CD4-positive, alpha-beta T cell (primary cell): Measurements from ENCODE around the gene OR2H2. TPM values are rescaled to one million over a fixed set of nuclear protein-coding genes. Genes with fewer than 3 reads are reported as not detected.

Source experiments
- ATAC-seq: fragments of 200-7000 bp; cut with Tn5 transposase; one replicate; pipeline ENCODE4 v1.10.0; 2022; ENCODE audit warnings: mild to moderate bottlenecking; ENCODE audit not compliant: poor library complexity
- CTCF ChIA-PET: fragments of 350-600 bp; sonication (Branson Sonifier 250); formaldehyde crosslinking; loops from one replicate; lab custom pipeline; 2021; ENCODE audit warnings: antibody characterized with exemption, inconsistent platforms; lab: Charles Lee
- POLR2A ChIA-PET: fragments of 350-600 bp; sonication (Branson Sonifier 250); formaldehyde crosslinking; loops from one replicate; lab custom pipeline; 2021; ENCODE audit warnings: antibody characterized with exemption, inconsistent platforms; lab: Charles Lee
- DNase-seq, 14 experiments: peaks; one replicate each; pipeline ENCODE4 v3.0.0-alpha.2; 2013 to 2020; ENCODE audit warnings: mixed read lengths in 2 of 14
- H3K27ac ChIP-seq, 2 donors: one replicate each; pipeline versions ENCODE4 v1.5.1 to v1.7.0; 2013; ENCODE audit warnings: low read length in 2 of 2, low read depth in 1 of 2, mild to moderate bottlenecking in 1 of 2
- H3K27me3 ChIP-seq, 2 experiments: 1 replicate in 1 of 2; 2 replicates in 1 of 2; pipeline versions ENCODE4 v1.6.1 to v1.7.0; 2013; ENCODE audit warnings: low read length in 2 of 2, control low read depth in 1 of 2, mild to moderate bottlenecking in 1 of 2, moderate library complexity in 1 of 2; ENCODE audit not compliant: insufficient read depth in 2 of 2, control insufficient read depth in 1 of 2
- H3K36me3 ChIP-seq: one replicate; pipeline ENCODE4 v1.6.1; 2013; ENCODE audit warnings: low read length, control low read depth; ENCODE audit not compliant: insufficient read depth
- H3K4me1 ChIP-seq: one replicate; pipeline ENCODE4 v1.6.1; 2013; ENCODE audit warnings: low read length, control low read depth; ENCODE audit not compliant: insufficient read depth
- H3K4me3 ChIP-seq: one replicate; pipeline ENCODE4 v1.5.1; 2013; ENCODE audit warnings: mild to moderate bottlenecking, low read length, moderate library complexity
- H3K9me3 ChIP-seq, 2 experiments: 1 replicate in 1 of 2; 2 replicates in 1 of 2; pipeline versions ENCODE4 v1.6.1 to v1.7.0; 2013; ENCODE audit warnings: low read length in 2 of 2, mild to moderate bottlenecking in 2 of 2, control low read depth in 1 of 2, moderate library complexity in 1 of 2; ENCODE audit not compliant: control insufficient read depth in 1 of 2, insufficient read depth in 1 of 2
- H3K27ac Mint-ChIP-seq: one replicate; pipeline ENCODE4 v1.8.0; 2020; ENCODE audit warnings: mixed read lengths
- H3K27me3 Mint-ChIP-seq: one replicate; pipeline ENCODE4 v1.8.0; 2021; ENCODE audit warnings: mixed read lengths
- H3K36me3 Mint-ChIP-seq: one replicate; pipeline ENCODE4 v1.8.0; 2021; ENCODE audit warnings: low read depth, mixed read lengths
- H3K4me1 Mint-ChIP-seq: one replicate; pipeline ENCODE4 v1.8.0; 2021; ENCODE audit warnings: low read depth, mixed read lengths
- H3K4me3 Mint-ChIP-seq: one replicate; pipeline ENCODE4 v1.8.0; 2020; ENCODE audit warnings: mild to moderate bottlenecking, mixed read lengths
- H3K9me3 Mint-ChIP-seq: one replicate; pipeline ENCODE4 v1.8.0; 2020; ENCODE audit warnings: mixed read lengths
- intact Hi-C, 2 experiments: fragments of 100-400 bp; cut with DNase I in 1 of 2; cut with micrococcal nuclease in 1 of 2; formaldehyde crosslinking; loops; one replicate each; pipeline versions ENCODE4 v1.15.1 to v1.9.0; 2023 to 2025; cut with DNase I, micrococcal nuclease
- total RNA-seq, 174 experiments: library from RNA in 2 of 174; stranded (reverse) in 2 of 174; gene quantifications; one replicate each; pipeline ENCODE4 v1.2.3 and lab custom pipeline; 2021 to 2026
- TF ChIP-seq, protein P1 (sequence below): fragments of 200-600 bp; IDR thresholded peaks from one replicate; pipeline ENCODE4 v1.8.0; 2022; ENCODE audit warnings: antibody characterized with exemption, mild to moderate bottlenecking

OR2H2 gene
- total RNA-seq, 2 experiments from 2014 or later, result not detected

DNA sequence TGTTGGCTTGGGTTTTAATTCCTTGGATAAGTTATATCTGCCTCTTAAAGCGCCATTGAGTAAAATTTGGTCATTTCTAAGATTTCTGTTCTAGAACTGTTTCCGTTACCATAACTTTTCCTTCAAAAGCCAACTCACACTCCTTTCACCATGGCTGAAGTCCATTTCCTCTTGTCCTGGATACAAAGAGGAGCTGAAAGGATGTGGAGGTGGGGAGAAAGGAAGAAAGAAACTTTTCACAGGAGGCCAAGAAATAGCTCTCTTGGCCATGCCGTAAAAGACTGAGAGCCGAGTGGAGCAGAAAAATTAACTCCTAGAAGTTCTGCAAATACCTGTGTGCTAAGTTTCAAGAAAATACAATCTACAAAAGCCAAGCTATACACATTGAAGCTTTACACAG is 26.5 kb downstream of the OR2H2 start:
- no peak overlapping the region for H3K4me3 Mint-ChIP-seq
- DNase-seq, result no peak
- intact Hi-C loops, result no loop called here
- H3K9me3 Mint-ChIP-seq, result no peaks in the 10 kb centered on the region
- no peaks in the 10 kb centered on the region for H3K27me3 Mint-ChIP-seq
- Histone ChIP-seq H3K4me1 (no peaks in the 10 kb centered on the region), H3K4me3 (no peak overlapping the region), H3K27ac (no peak overlapping the region), H3K36me3 (peaks cover 51% of the 10 kb centered on the region), H3K9me3 (no peaks in the 10 kb centered on the region), H3K27me3 (no peaks in the 10 kb centered on the region)
- ChIA-PET CTCF (interaction anchor here (1.0 kb wide), 1 partner anchor 38 kb away, joined by 3 read pairs; no protein-coding TSS in a partner anchor), POLR2A (interaction anchor here (0.6 kb wide), 1 partner anchor 1122 kb away, joined by 5 read pairs; no protein-coding TSS in a partner anchor)
- TF ChIP-seq, protein P1, sequence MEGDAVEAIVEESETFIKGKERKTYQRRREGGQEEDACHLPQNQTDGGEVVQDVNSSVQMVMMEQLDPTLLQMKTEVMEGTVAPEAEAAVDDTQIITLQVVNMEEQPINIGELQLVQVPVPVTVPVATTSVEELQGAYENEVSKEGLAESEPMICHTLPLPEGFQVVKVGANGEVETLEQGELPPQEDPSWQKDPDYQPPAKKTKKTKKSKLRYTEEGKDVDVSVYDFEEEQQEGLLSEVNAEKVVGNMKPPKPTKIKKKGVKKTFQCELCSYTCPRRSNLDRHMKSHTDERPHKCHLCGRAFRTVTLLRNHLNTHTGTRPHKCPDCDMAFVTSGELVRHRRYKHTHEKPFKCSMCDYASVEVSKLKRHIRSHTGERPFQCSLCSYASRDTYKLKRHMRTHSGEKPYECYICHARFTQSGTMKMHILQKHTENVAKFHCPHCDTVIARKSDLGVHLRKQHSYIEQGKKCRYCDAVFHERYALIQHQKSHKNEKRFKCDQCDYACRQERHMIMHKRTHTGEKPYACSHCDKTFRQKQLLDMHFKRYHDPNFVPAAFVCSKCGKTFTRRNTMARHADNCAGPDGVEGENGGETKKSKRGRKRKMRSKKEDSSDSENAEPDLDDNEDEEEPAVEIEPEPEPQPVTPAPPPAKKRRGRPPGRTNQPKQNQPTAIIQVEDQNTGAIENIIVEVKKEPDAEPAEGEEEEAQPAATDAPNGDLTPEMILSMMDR, result no peak
- H3K4me1 Mint-ChIP-seq, result no peaks in the 10 kb centered on the region
- H3K27ac Mint-ChIP-seq, result no peak overlapping the region
- peaks cover 78% of the 10 kb centered on the region for H3K36me3 Mint-ChIP-seq
- ATAC-seq, result no peak

DNA sequence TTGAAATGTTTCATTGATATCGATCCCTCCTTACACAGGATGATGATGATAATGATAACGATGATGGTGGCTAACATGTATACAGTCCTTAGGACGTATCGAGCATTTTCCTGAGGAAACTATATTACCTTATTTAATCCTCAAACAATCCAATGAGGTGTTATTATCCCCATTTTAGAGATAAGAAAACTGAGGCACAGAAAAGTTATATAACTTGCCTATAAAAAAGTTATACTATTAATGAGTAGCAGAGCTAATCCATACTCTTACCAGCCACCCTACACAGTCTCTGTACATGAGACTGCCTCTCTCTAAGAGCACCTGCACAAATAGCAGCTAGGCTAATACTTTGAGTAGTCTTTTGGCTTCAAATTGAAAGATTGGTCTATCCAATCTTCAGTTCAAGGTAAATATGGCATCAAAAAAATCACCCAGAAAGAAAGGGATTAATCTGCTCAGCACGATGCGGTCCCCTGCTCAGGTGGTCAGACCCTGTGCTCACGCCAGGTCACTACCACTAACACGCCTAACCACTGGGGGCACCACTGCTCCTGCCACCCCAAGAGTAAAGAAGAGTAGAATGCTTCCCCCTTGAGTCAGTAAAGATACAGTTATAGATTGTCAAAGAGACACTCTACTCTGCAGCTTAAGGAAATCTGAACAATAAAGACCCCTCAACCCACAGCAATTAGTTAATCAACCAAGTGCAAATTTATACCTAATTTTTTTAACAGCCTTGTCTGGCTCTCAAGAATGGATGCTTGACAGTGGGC is 33.0 kb downstream of the OR2H2 start:
- DNase-seq (peak in 2 of 14 experiments; percentile 15 to 16), ATAC-seq (no peak)
- no peak overlapping the region for H3K4me3 ChIP-seq
- peaks cover 38% of the 10 kb centered on the region for H3K36me3 ChIP-seq
- H3K4me3 Mint-ChIP-seq, result no peak overlapping the region
- H3K4me1 ChIP-seq, result no peaks in the 10 kb centered on the region
- TF ChIP-seq, protein P1, result no peak
- no peaks in the 10 kb centered on the region for H3K27me3 ChIP-seq
- H3K27me3 Mint-ChIP-seq, result no peaks in the 10 kb centered on the region
- H3K36me3 Mint-ChIP-seq, result peaks cover 68% of the 10 kb centered on the region
- no peaks in the 10 kb centered on the region for H3K9me3 Mint-ChIP-seq
- no peaks in the 10 kb centered on the region for H3K4me1 Mint-ChIP-seq
- CTCF ChIA-PET, result interaction anchor here (1.4 to 1.9 kb wide), 2 partner anchors 32 to 36 kb away, joined by 5 to 6 read pairs; no protein-coding TSS in a partner anchor
- POLR2A ChIA-PET, result interaction anchor here (0.9 kb wide), 1 partner anchor 32 kb away, joined by 4 read pairs; no protein-coding TSS in a partner anchor
- H3K9me3 ChIP-seq, result no peaks in the 10 kb centered on the region
- intact Hi-C loops, result loop anchor here in 1 of 2 experiments (5.0 kb wide), 1 partner anchor 34 kb away; no protein-coding TSS in a partner anchor
- no peak overlapping the region for H3K27ac ChIP-seq
- no peak overlapping the region for H3K27ac Mint-ChIP-seq

DNA sequence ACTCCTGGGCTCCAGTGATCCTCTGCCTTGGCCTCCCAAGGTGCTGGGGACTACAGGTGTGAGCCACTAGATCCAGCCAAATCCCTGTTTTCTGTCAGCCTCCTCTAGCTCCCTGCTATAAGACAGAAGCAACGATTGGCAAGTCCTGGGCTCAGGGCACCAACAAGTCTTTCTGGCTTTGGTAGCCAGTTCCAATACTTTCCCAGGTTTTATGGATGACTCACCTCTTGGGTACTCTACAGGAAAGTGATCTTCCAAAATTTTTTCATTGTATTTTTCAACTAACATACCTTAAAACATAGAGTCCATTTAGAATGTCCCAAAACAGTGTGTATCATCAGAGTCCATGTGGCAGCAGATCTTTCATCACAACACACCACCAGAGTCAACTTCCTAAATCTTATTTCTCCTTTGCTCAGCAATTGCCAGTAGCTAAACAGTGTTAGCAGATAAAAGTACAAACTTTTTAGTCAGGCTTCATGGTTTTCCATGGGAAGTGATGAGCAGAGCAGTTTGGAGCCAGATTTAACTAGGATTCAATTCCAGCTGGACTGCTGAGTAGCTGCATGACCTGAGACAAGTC is 34.7 kb downstream of the OR2H2 start:
- Histone ChIP-seq H3K4me3 (no peak overlapping the region), H3K36me3 (peaks cover 35% of the 10 kb centered on the region), H3K4me1 (no peaks in the 10 kb centered on the region), H3K27ac (no peak overlapping the region), H3K9me3 (no peaks in the 10 kb centered on the region), H3K27me3 (no peaks in the 10 kb centered on the region)
- Mint-ChIP-seq H3K27me3 (no peaks in the 10 kb centered on the region), H3K36me3 (peaks cover 64% of the 10 kb centered on the region), H3K9me3 (no peaks in the 10 kb centered on the region), H3K27ac (no peak overlapping the region), H3K4me3 (no peak overlapping the region), H3K4me1 (no peaks in the 10 kb centered on the region)
- no peak for ATAC-seq
- CTCF ChIA-PET, result no interaction called here
- no peak for DNase-seq
- intact Hi-C loops, result loop anchor here in 1 of 2 experiments (5.0 kb wide), 1 partner anchor 33 kb away; no protein-coding TSS in a partner anchor
- POLR2A ChIA-PET, result no interaction called here
- TF ChIP-seq, protein P1, result no peak
